ENCODE data around the gene GPR183. TPM values are rescaled to one million over a fixed set of nuclear protein-coding genes. Genes with fewer than 3 reads are reported as not detected.

The GPR183 gene
- total and polyA plus RNA-seq, 2 of the 8 experiments (the other 6 are each of a cell fraction or from before 2014, with no cell fraction given): not detected

DNA sequence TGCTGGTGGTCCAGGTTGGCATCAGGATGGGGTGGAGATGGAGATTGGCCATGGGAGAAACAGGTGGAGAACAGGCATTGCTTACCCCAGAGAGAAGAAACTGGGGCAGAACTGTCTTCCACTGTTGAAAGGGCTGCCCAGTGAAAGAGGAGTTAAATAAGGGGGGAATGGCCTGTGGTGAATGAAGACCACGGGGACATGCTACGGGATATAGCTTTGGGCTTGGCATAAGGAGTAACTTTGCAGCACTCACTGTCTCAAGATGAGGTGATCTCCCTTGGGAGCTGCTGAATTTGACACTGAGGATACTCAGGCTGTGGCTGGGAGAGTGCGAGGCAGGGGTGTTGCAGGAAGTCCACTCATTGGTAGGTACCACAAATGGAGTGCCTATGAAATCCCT lies 38.4 kb downstream of the GPR183 start:
- CTCF ChIA-PET (ENCODE audit: partially characterized antibody): interaction anchor here (0.6 to 10.8 kb wide), 38 partner anchors 9 to 442 kb away, joined by 3 to 242 read pairs (median 5); partner anchors contain the start of genes GPR18 and UBAC2
- Histone ChIP-seq H3K23ac (ENCODE audit: insufficient read length) (no peak overlapping the region), H3K4ac (replicated peaks; ENCODE audit: insufficient read length, low read depth, low read length) (no peak overlapping the region), H2AFZ (ENCODE audit: low read length) (no peak overlapping the region), H2BK5ac (ENCODE audit: low read depth, low read length) (no peak overlapping the region), H3K23me2 (ENCODE audit: low read depth, low read length) (peaks cover 2% of the 10 kb centered on the region; the same call in 1 of the 2 replicates), H3K36me3 (ENCODE audit: control insufficient read depth in 2 of 4, insufficient read depth in 4 of 4, low read length in 3 of 4) (peaks cover 0 to 3% (median 1%) of the 10 kb centered on the region in 4 experiments; a peak in 1 of 8 replicates), H4K20me1 (replicated peaks in 1 of 2; ENCODE audit: control insufficient read depth in 1 of 2, insufficient read depth in 2 of 2, low read length in 2 of 2) (peaks cover 0 to 1% of the 10 kb centered on the region in 2 experiments), H3K56ac (replicated peaks; ENCODE audit: insufficient read length, low read depth, low read length) (no peak overlapping the region), H2BK120ac (replicated peaks; ENCODE audit: low read depth, low read length) (no peak overlapping the region), H3K27ac (ENCODE audit: low read depth, low read length) (no peak overlapping the region), H2BK15ac (ENCODE audit: low read length) (no peak overlapping the region), H3K4me1 (replicated peaks in 1 of 4; ENCODE audit: control insufficient read depth in 3 of 4, insufficient read depth in 4 of 4, low read length in 3 of 4) (no peaks in the 10 kb centered on the region; a peak in 1 of 7 replicates), H3K14ac (ENCODE audit: insufficient read length) (no peak overlapping the region), H3K4me3 (ENCODE audit: extremely low read depth in 1 of 4, insufficient read depth in 2 of 4, low read depth in 3 of 4, low read length in 4 of 4) (no peak overlapping the region), H3K9ac (replicated peaks in 1 of 4; ENCODE audit: extremely low read depth in 1 of 4, low read depth in 3 of 4, low read length in 3 of 4) (no peak overlapping the region), H3K4me2 (ENCODE audit: insufficient read depth in 1 of 2, low read depth in 2 of 2, low read length in 2 of 2) (no peak overlapping the region), H4K91ac (replicated peaks; ENCODE audit: insufficient read length, low read length) (no peak overlapping the region), H3K79me2 (ENCODE audit: control insufficient read depth in 1 of 2, insufficient read depth in 2 of 2, low read length in 2 of 2) (no peaks in the 10 kb centered on the region; a peak in 1 of 4 replicates), H3K79me1 (ENCODE audit: low read depth, low read length) (peaks cover 4% of the 10 kb centered on the region; the same call in 1 of the 2 replicates), H3K18ac (ENCODE audit: extremely low read depth, low read length) (no peak overlapping the region), H4K8ac (ENCODE audit: extremely low read depth, insufficient read depth, low read length) (no peak overlapping the region), H4K5ac (ENCODE audit: insufficient read length, low read depth, low read length) (no peak overlapping the region), H3K27me3 (replicated peaks in 1 of 4; ENCODE audit: control insufficient read depth in 3 of 4, extremely low read depth in 1 of 4, insufficient read depth in 3 of 4, low read length in 3 of 4) (no peaks in the 10 kb centered on the region), H2BK20ac (ENCODE audit: low read length) (no peak overlapping the region), H3K9me3 (ENCODE audit: insufficient read depth in 2 of 2, low read depth in 1 of 2, low read length in 1 of 2) (no peaks in the 10 kb centered on the region), H2AK5ac (ENCODE audit: low read depth, low read length) (no peak overlapping the region), H2BK12ac (ENCODE audit: low read depth, low read length) (no peak overlapping the region)
- 84% methylated on average over 3 of the region's 3 CpGs; no CpG with 5 or more reads in 1 of the 2 experiments for WGBS, 2 experiments (ENCODE audit: extremely low coverage in 1 of 2, insufficient coverage in 1 of 2, insufficient read length in 1 of 2, insufficient replicate concordance in 2 of 2, low coverage in 1 of 2, low lambda C conversion rate in 2 of 2, missing lambda C conversion rate in 1 of 2)
- DNase-seq (ENCODE audit: low read depth in 1 of 2, low spot score in 2 of 2): no peak
- no peak for FAIRE-seq
- POLR2A ChIA-PET (ENCODE audit: partially characterized antibody): interaction anchor here (0.9 to 3.4 kb wide), 2 partner anchors 13 to 69 kb away, joined by 5 to 17 read pairs; partner anchors contain the start of gene UBAC2
- TF ChIP-seq SIX5 (IDR thresholded peaks at IDR 0.05; ENCODE audit: low read depth, low read length) (no peak), POLR2AphosphoS5 (IDR thresholded peaks at IDR 0.05; ENCODE audit: low read depth, low read length) (no peak), EGR1 (IDR thresholded peaks at IDR 0.05; ENCODE audit: borderline replicate concordance, low read depth, low read length) (no peak), BACH1 (IDR thresholded peaks at IDR 0.05; ENCODE audit: low read length) (no peak), BCL11A (IDR thresholded peaks at IDR 0.05; ENCODE audit: low read depth in 2 of 2, low read length in 2 of 2) (no peak), EP300 (IDR thresholded peaks at IDR 0.05; ENCODE audit: borderline replicate concordance in 1 of 2, low read depth in 2 of 2, low read length in 2 of 2) (no peak), NANOG (IDR thresholded peaks at IDR 0.05; ENCODE audit: insufficient read depth, low read depth, low read length, poor library complexity, severe bottlenecking) (no peak), CREB1 (IDR thresholded peaks at IDR 0.05) (no peak), YY1 (IDR thresholded peaks at IDR 0.05; ENCODE audit: low read depth, low read length) (no peak)
- TF ChIP-seq, protein P1, sequence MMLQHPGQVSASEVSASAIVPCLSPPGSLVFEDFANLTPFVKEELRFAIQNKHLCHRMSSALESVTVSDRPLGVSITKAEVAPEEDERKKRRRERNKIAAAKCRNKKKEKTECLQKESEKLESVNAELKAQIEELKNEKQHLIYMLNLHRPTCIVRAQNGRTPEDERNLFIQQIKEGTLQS (IDR thresholded peaks at IDR 0.05; ENCODE audit: insufficient read depth, low read depth, low read length): no peak
- TF ChIP-seq, protein P2, sequence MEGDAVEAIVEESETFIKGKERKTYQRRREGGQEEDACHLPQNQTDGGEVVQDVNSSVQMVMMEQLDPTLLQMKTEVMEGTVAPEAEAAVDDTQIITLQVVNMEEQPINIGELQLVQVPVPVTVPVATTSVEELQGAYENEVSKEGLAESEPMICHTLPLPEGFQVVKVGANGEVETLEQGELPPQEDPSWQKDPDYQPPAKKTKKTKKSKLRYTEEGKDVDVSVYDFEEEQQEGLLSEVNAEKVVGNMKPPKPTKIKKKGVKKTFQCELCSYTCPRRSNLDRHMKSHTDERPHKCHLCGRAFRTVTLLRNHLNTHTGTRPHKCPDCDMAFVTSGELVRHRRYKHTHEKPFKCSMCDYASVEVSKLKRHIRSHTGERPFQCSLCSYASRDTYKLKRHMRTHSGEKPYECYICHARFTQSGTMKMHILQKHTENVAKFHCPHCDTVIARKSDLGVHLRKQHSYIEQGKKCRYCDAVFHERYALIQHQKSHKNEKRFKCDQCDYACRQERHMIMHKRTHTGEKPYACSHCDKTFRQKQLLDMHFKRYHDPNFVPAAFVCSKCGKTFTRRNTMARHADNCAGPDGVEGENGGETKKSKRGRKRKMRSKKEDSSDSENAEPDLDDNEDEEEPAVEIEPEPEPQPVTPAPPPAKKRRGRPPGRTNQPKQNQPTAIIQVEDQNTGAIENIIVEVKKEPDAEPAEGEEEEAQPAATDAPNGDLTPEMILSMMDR (IDR thresholded peaks at IDR 0.05; ENCODE audit: control extremely low read depth in 1 of 3, insufficient read depth in 1 of 3, low read depth in 1 of 3, low read length in 3 of 3): no peak
